Peyer's patch (tissue), 4 donors: ENCODE measurements around the gene XPNPEP2.

ENCODE experiments used
- POLR2A ChIP-seq, 2 donors: fragments of 450-650 bp; IDR thresholded peaks; one replicate each; pipeline ENCODE4 v1.5.1; 2017; ENCODE audit warnings: antibody characterized with exemption in 2 of 2, mild to moderate bottlenecking in 2 of 2, moderate library complexity in 2 of 2
- TF ChIP-seq, protein P1 (sequence below), 6 experiments: fragments of 450-650 bp in 4 of 6; fragments of 200-600 bp in 2 of 6; sonication (generic) in 1 of 6; IDR thresholded peaks; one replicate each; pipeline ENCODE4 v1.5.1; 2017 to 2019; ENCODE audit warnings: antibody characterized with exemption in 6 of 6, mild to moderate bottlenecking in 3 of 6, moderate library complexity in 1 of 6

DNA sequence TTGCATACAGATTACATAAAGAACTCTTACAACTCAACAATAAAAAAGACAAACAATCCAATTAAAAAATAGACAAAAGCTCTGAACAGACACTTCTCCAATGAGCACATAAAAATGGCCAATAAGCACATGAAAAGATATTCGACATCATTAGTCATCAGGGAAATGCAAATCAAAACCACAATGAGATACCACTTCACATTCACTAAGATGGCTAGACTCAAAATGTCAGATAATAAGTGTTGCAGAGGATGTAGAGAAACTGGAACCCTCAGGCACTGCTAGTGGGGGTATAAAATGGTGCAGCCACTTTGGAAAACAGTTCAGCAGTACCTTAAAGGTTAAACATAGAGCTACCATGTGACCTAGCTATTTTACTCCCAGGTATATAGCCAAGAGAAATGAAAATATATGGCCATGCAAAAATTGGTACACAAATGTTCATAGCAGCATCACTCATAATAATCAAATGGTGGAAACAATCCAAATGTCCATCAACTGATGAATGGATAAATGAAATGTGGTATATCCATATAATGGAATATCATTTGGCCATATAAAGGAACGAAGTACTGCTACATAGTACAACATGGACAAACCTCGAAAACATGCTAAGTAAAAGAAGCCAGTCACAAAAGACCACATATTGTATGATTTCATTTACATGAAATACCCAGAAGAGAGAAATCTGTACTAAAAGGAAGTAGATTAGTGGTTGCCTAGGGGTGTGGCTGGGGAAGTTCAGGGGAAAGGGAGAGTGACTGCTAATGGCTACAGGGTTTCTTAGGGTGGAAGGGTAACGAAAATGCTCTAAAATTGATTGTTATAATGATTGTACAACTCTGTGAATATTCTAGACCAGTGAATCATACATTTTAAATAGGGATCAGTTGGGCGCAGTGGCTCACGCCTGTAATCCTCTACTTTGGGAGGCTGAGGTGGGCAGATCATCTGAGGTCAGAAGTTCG is 70.3 kb downstream of the XPNPEP2 start:
- TF ChIP-seq, protein P1, sequence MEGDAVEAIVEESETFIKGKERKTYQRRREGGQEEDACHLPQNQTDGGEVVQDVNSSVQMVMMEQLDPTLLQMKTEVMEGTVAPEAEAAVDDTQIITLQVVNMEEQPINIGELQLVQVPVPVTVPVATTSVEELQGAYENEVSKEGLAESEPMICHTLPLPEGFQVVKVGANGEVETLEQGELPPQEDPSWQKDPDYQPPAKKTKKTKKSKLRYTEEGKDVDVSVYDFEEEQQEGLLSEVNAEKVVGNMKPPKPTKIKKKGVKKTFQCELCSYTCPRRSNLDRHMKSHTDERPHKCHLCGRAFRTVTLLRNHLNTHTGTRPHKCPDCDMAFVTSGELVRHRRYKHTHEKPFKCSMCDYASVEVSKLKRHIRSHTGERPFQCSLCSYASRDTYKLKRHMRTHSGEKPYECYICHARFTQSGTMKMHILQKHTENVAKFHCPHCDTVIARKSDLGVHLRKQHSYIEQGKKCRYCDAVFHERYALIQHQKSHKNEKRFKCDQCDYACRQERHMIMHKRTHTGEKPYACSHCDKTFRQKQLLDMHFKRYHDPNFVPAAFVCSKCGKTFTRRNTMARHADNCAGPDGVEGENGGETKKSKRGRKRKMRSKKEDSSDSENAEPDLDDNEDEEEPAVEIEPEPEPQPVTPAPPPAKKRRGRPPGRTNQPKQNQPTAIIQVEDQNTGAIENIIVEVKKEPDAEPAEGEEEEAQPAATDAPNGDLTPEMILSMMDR (IDR thresholded peaks at IDR 0.05): no peak
- TF ChIP-seq POLR2A (IDR thresholded peaks at IDR 0.05): no peak
